ENCODE measurements around the gene GTF2A1. TPM values are rescaled to one million over a fixed set of nuclear protein-coding genes. Genes with fewer than 3 reads are reported as not detected.

GTF2A1 gene
- polyA plus RNA-seq, 3 donors = 7.9 to 15.8 (median 9.2) TPM

DNA sequence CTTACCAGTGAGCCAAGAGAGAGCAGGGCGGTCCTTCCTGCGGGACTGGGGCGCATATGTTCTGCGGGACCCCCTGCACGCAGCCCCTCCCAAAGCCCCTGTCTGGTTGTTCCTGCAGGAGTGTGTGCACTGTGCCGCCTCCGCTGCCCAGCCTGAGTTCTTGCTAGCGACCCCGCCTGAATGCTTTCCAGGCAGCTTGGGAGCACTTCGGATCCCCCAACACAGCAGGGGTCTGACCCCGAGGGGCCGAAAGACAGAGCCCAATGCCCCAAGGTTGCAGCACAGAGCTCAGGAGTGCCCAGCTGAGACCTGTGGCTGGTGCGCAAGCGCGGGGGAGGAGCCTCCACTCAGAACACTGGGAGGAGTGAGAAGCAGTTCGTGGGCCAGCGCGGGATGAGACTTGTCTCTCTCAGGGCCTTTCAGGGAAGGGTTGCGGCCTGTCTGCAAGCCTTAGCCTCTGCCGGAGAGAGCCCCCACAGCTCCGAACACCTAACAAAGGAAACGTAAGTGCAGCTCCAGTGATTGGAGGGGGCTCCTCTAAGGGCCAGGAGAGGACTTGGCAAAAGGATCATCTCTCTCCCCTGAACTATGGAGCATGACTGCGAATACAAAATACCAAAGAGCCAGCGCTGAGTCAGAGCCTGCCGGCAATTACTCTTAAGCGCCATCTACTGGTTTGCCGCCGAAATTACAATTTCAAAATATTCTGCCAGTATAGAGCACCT lies 50.5 kb downstream of the GTF2A1 start:
- H3K4me1 ChIP-seq (ENCODE audit: control insufficient read depth in 1 of 2, insufficient read depth in 2 of 2, low read length in 2 of 2) = peaks cover 13 to 14% of the 10 kb centered on the region in 2 donors
- H3K4me2 ChIP-seq (replicated peaks; ENCODE audit: extremely low read depth, low read length, poor library complexity, severe bottlenecking) = peak overlapping the region; percentile 98
- no peaks in the 10 kb centered on the region for H3K36me3 ChIP-seq (replicated peaks in 1 of 2; ENCODE audit: control insufficient read depth in 1 of 2, insufficient read depth in 2 of 2, low read length in 2 of 2)
- H3K4me1 Mint-ChIP-seq = peaks cover 31% of the 10 kb centered on the region
- H3K27me3 Mint-ChIP-seq (ENCODE audit: low read depth in 3 of 3) = no peaks in the 10 kb centered on the region
- peaks cover 0 to 10% of the 10 kb centered on the region in 2 donors for H3K36me3 Mint-ChIP-seq
- H3K27ac ChIP-seq (ENCODE audit: low read depth in 1 of 2, low read length in 2 of 2) = peak overlapping the region; percentile 90 to 94
- peak overlapping the region; percentile 47 to 93 (median 76) for H3K4me3 ChIP-seq (replicated peaks in 1 of 3; ENCODE audit: low read depth in 2 of 3, low read length in 3 of 3)
- TF ChIP-seq, protein P1, sequence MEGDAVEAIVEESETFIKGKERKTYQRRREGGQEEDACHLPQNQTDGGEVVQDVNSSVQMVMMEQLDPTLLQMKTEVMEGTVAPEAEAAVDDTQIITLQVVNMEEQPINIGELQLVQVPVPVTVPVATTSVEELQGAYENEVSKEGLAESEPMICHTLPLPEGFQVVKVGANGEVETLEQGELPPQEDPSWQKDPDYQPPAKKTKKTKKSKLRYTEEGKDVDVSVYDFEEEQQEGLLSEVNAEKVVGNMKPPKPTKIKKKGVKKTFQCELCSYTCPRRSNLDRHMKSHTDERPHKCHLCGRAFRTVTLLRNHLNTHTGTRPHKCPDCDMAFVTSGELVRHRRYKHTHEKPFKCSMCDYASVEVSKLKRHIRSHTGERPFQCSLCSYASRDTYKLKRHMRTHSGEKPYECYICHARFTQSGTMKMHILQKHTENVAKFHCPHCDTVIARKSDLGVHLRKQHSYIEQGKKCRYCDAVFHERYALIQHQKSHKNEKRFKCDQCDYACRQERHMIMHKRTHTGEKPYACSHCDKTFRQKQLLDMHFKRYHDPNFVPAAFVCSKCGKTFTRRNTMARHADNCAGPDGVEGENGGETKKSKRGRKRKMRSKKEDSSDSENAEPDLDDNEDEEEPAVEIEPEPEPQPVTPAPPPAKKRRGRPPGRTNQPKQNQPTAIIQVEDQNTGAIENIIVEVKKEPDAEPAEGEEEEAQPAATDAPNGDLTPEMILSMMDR (IDR thresholded peaks at IDR 0.05) = peak; percentile 82
- peak overlapping the region; percentile 68 for H3K9ac ChIP-seq (ENCODE audit: insufficient read depth, low read length, poor library complexity, severe bottlenecking)
- intact Hi-C loops (cut with micrococcal nuclease) = loop anchor here (5.0 to 10.0 kb wide), 2 partner anchors 55 to 173 kb away; partner anchors contain the start of gene GTF2A1 (in 1 of the 2)
- H2AFZ ChIP-seq (ENCODE audit: insufficient read depth, low read depth, low read length, poor library complexity, severe bottlenecking) = peak overlapping the region; percentile 92
- under 1% methylated on average over 28 of the region's 28 CpGs for WGBS (ENCODE audit: insufficient coverage)
- H3K9me3 ChIP-seq (replicated peaks in 1 of 2; ENCODE audit: control insufficient read depth in 1 of 2, insufficient read depth in 1 of 2, low read length in 2 of 2) = no peaks in the 10 kb centered on the region
- H4K20me1 ChIP-seq (ENCODE audit: insufficient read depth, low read length) = no peaks in the 10 kb centered on the region
- H3K9me3 Mint-ChIP-seq = no peaks in the 10 kb centered on the region
- H3K4me3 Mint-ChIP-seq = peak overlapping the region; percentile 87 to 95
- H3K27me3 ChIP-seq (ENCODE audit: control insufficient read depth in 2 of 2, insufficient read depth in 2 of 2, low read length in 2 of 2) = no peaks in the 10 kb centered on the region
- peak; percentile 75 to 84 (median 80) for DNase-seq
- peak overlapping the region; percentile 95 to 99 (median 97) for H3K27ac Mint-ChIP-seq
- no peaks in the 10 kb centered on the region for H3K79me2 ChIP-seq (ENCODE audit: insufficient read depth, low read length)

DNA sequence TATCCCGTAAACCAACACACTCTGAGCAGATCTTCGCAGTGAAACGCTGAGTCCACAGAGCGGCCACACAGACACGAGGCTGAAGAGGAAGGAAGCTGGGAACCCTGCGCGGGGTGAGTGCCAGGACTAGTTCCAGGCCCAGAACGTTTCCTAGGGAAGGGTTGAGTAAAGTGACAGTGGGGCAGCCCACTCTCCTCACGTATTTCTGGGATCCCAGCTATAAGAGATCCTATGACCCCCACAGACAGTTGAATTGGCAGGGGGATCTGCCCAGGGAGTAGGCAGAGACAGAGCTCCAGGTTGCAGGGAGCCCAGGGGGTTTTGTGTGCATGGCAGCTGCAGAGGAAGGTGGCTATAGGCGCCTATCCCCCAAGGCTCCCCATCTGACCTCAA lies 51.1 kb downstream of the GTF2A1 start:
- Histone ChIP-seq H3K9ac (ENCODE audit: insufficient read depth, low read length, poor library complexity, severe bottlenecking) (peak overlapping the region; percentile 68), H3K27ac (ENCODE audit: low read depth in 1 of 2, low read length in 2 of 2) (peak overlapping the region; percentile 90 to 94), H3K36me3 (replicated peaks in 1 of 2; ENCODE audit: control insufficient read depth in 1 of 2, insufficient read depth in 2 of 2, low read length in 2 of 2) (no peaks in the 10 kb centered on the region), H4K20me1 (ENCODE audit: insufficient read depth, low read length) (no peaks in the 10 kb centered on the region), H3K4me3 (replicated peaks in 1 of 3; ENCODE audit: low read depth in 2 of 3, low read length in 3 of 3) (peak overlapping the region; percentile 47 to 93 (median 76)), H2AFZ (ENCODE audit: insufficient read depth, low read depth, low read length, poor library complexity, severe bottlenecking) (peak overlapping the region; percentile 92), H3K4me2 (replicated peaks; ENCODE audit: extremely low read depth, low read length, poor library complexity, severe bottlenecking) (peak overlapping the region; percentile 98), H3K4me1 (ENCODE audit: control insufficient read depth in 1 of 2, insufficient read depth in 2 of 2, low read length in 2 of 2) (peaks cover 13 to 14% of the 10 kb centered on the region in 2 donors), H3K27me3 (ENCODE audit: control insufficient read depth in 2 of 2, insufficient read depth in 2 of 2, low read length in 2 of 2) (no peaks in the 10 kb centered on the region), H3K9me3 (replicated peaks in 1 of 2; ENCODE audit: control insufficient read depth in 1 of 2, insufficient read depth in 1 of 2, low read length in 2 of 2) (no peaks in the 10 kb centered on the region), H3K79me2 (ENCODE audit: insufficient read depth, low read length) (no peaks in the 10 kb centered on the region)
- peak overlapping the region; percentile 95 to 99 (median 97) for H3K27ac Mint-ChIP-seq
- H3K36me3 Mint-ChIP-seq = peaks cover 0 to 7% of the 10 kb centered on the region in 2 donors
- intact Hi-C loops (cut with micrococcal nuclease) = loop anchor here (5.0 to 10.0 kb wide), 4 partner anchors 53 to 215 kb away; partner anchors contain the start of genes GTF2A1 (in 2 of the 2) and TSHR (in 1 of the 2)
- TF ChIP-seq, protein P1 (IDR thresholded peaks at IDR 0.05) = no peak
- H3K27me3 Mint-ChIP-seq (ENCODE audit: low read depth in 3 of 3) = no peaks in the 10 kb centered on the region
- H3K9me3 Mint-ChIP-seq = no peaks in the 10 kb centered on the region
- peak overlapping the region; percentile 87 to 95 for H3K4me3 Mint-ChIP-seq
- 0% methylated on average over 8 of the region's 10 CpGs for WGBS (ENCODE audit: insufficient coverage)
- H3K4me1 Mint-ChIP-seq = peaks cover 34% of the 10 kb centered on the region
- DNase-seq = peak; percentile 42 to 59 (median 52)

All from CD14-positive monocyte (primary cell).